GM23338 (cell line): Measurements from ENCODE around the gene C11orf21. TPM values are rescaled to one million over a fixed set of nuclear protein-coding genes. Genes with fewer than 3 reads are reported as not detected.

Source experiments
- ATAC-seq: fragments of 200-7000 bp; cut with Tn5 transposase; 3 replicates; pipeline ENCODE4 v1.9.1; 2020
- DNase-seq: peaks from one replicate; pipeline ENCODE4 v3.0.0-alpha.2; 2015; ENCODE audit warnings: low spot score
- H2AFZ ChIP-seq: fragments of 200-600 bp; sonication (generic); 2 replicates; pipeline ENCODE4 v1.8.0; 2016; ENCODE audit warnings: antibody characterized with exemption, mild to moderate bottlenecking, moderate library complexity
- H3F3A ChIP-seq: fragments of 200-600 bp; sonication (generic); replicated peaks from 2 replicates; pipeline ENCODE4 v1.8.0; 2017; ENCODE audit warnings: antibody characterized with exemption, mixed run types, low read depth
- H3K27ac ChIP-seq: fragments of 200-600 bp; sonication (generic); 2 replicates; pipeline ENCODE4 v1.6.1; 2016; ENCODE audit warnings: low read depth
- H3K27me3 ChIP-seq: fragments of 200-600 bp; sonication (generic); 2 replicates; pipeline ENCODE4 v1.8.0; 2016; ENCODE audit warnings: mild to moderate bottlenecking, mixed run types, moderate library complexity; ENCODE audit not compliant: insufficient read depth
- H3K36me3 ChIP-seq: fragments of 200-600 bp; sonication (generic); 2 replicates; pipeline ENCODE4 v1.8.0; 2016; ENCODE audit warnings: mild to moderate bottlenecking; ENCODE audit not compliant: insufficient read depth
- H3K4me1 ChIP-seq: fragments of 200-600 bp; sonication (generic); 2 replicates; pipeline ENCODE4 v1.8.0; 2016; ENCODE audit warnings: mild to moderate bottlenecking, moderate library complexity; ENCODE audit not compliant: insufficient read depth
- H3K4me2 ChIP-seq: fragments of 200-600 bp; sonication (generic); 2 replicates; pipeline ENCODE4 v1.7.1; 2017; ENCODE audit warnings: mixed run types
- H3K4me3 ChIP-seq: fragments of 200-600 bp; sonication (generic); 2 replicates; pipeline ENCODE4 v1.6.1; 2016; ENCODE audit warnings: mixed run types
- H3K79me2 ChIP-seq: fragments of 200-600 bp; sonication (generic); replicated peaks from 2 replicates; pipeline ENCODE4 v1.8.0; 2017; ENCODE audit warnings: mild to moderate bottlenecking; ENCODE audit not compliant: insufficient read depth
- H3K9me2 ChIP-seq: fragments of 200-600 bp; sonication (generic); 2 replicates; pipeline ENCODE4 v1.8.0; 2017; ENCODE audit not compliant: insufficient read depth
- H4K20me1 ChIP-seq: fragments of 200-600 bp; sonication (generic); replicated peaks from 2 replicates; pipeline ENCODE4 v1.8.0; 2017; ENCODE audit warnings: mild to moderate bottlenecking; ENCODE audit not compliant: insufficient read depth
- H3K27ac Mint-ChIP-seq: 2 replicates; pipeline ENCODE4 v1.8.0; 2020; ENCODE audit warnings: inconsistent platforms, mild to moderate bottlenecking, moderate library complexity, mixed read lengths
- H3K27me3 Mint-ChIP-seq: 3 replicates; pipeline ENCODE4 v1.8.0; 2022; ENCODE audit warnings: low read depth, mild to moderate bottlenecking, moderate library complexity, mixed read lengths, inconsistent platforms; ENCODE audit not compliant: insufficient read depth, poor library complexity
- H3K36me3 Mint-ChIP-seq: 3 replicates; pipeline ENCODE4 v1.8.0; 2021; ENCODE audit warnings: low read depth, mild to moderate bottlenecking, inconsistent platforms, moderate library complexity, mixed read lengths
- H3K4me1 Mint-ChIP-seq: 3 replicates; pipeline ENCODE4 v1.8.0; 2020; ENCODE audit warnings: mild to moderate bottlenecking, inconsistent platforms, mixed read lengths
- H3K4me3 Mint-ChIP-seq: 3 replicates; pipeline ENCODE4 v1.8.0; 2021; ENCODE audit warnings: moderate library complexity, mild to moderate bottlenecking, inconsistent platforms, mixed read lengths
- H3K9me3 Mint-ChIP-seq: 3 replicates; pipeline ENCODE4 v1.8.0; 2020; ENCODE audit warnings: moderate library complexity, mild to moderate bottlenecking, inconsistent platforms, mixed read lengths
- CREB1 ChIP-seq: fragments of 250-450 bp; sonication (Bioruptor Pico); IDR thresholded peaks from 2 replicates; pipeline ENCODE4 v1.5.0; 2020; ENCODE audit warnings: low read depth, mild to moderate bottlenecking, moderate library complexity
- CTCF ChIP-seq, 2 experiments: fragments of 200-600 bp in 1 of 2; sonication (generic) in 1 of 2; conservative IDR thresholded peaks; 2 replicates each; pipeline versions ENCODE4 v1.5.1 to v1.6.1; 2016 to 2017; ENCODE audit warnings: antibody characterized with exemption in 2 of 2, low read depth in 2 of 2, mild to moderate bottlenecking in 2 of 2, moderate library complexity in 1 of 2
- ETS1 ChIP-seq: IDR thresholded peaks from 2 replicates; pipeline ENCODE4 v1.6.1; 2016; ENCODE audit warnings: antibody characterized with exemption
- EZH2 ChIP-seq: fragments of 200-600 bp; sonication (generic); IDR thresholded peaks from one replicate; pipeline ENCODE4 v1.8.0; 2017; ENCODE audit warnings: antibody characterized with exemption, mild to moderate bottlenecking, low read depth; ENCODE audit not compliant: unreplicated experiment
- EZH2phosphoT487 ChIP-seq: fragments of 200-600 bp; sonication (generic); IDR thresholded peaks from one replicate; pipeline ENCODE4 v1.8.1; 2018; ENCODE audit warnings: antibody characterized with exemption; ENCODE audit not compliant: unreplicated experiment
- JUNB ChIP-seq: IDR thresholded peaks from one replicate; pipeline ENCODE4 v1.6.1; 2016; ENCODE audit warnings: antibody characterized with exemption; ENCODE audit not compliant: unreplicated experiment
- NANOG ChIP-seq: IDR thresholded peaks from 2 replicates; pipeline ENCODE4 v1.6.1; 2016; ENCODE audit warnings: antibody characterized with exemption, borderline replicate concordance
- POLR2AphosphoS5 ChIP-seq: IDR thresholded peaks from 2 replicates; pipeline ENCODE4 v1.6.1; 2016; ENCODE audit warnings: antibody characterized with exemption, low read depth
- REST ChIP-seq: IDR thresholded peaks from one replicate; pipeline ENCODE4 v1.6.1; 2018; ENCODE audit warnings: antibody characterized with exemption; ENCODE audit not compliant: unreplicated experiment
- STAT1 ChIP-seq: IDR thresholded peaks from one replicate; pipeline ENCODE4 v1.6.1; 2016; ENCODE audit warnings: antibody characterized with exemption; ENCODE audit not compliant: unreplicated experiment
- ZNF114 ChIP-seq: fragments of 250-450 bp; sonication (Bioruptor Pico); IDR thresholded peaks from 2 replicates; pipeline ENCODE4 v1.5.0; 2020; ENCODE audit warnings: mild to moderate bottlenecking, moderate library complexity
- ZNF331 ChIP-seq: fragments of 250-450 bp; sonication (Bioruptor Pico); IDR thresholded peaks from 2 replicates; pipeline ENCODE4 v1.5.0; 2020; ENCODE audit warnings: low read depth, mild to moderate bottlenecking, moderate library complexity
- ZNF462 ChIP-seq: fragments of 250-450 bp; sonication (Bioruptor Pico); IDR thresholded peaks from 2 replicates; pipeline ENCODE4 v1.5.0; 2020; ENCODE audit warnings: mild to moderate bottlenecking, moderate library complexity
- polyA plus RNA-seq: library from polyadenylated mRNA; unstranded; fragments of >200 nt; fragmentation: Nextera tagmentation; extraction: Ambion mirVana; gene quantifications from 2 replicates; pipeline ENCODE4 v1.2.1, GENCODE V29; 2016
- total RNA-seq: library from RNA; depleted of rRNA; stranded (reverse); fragments of >200 nt; shearing (Covaris generic); gene quantifications from 2 replicates; pipeline ENCODE4 v1.2.3, GENCODE V29; 2014

Gene C11orf21
- total and polyA plus RNA-seq, 2 experiments from 2014 or later = not detected

GRCh38 chr11:2299773-2300172 lies 1.9 kb downstream of the C11orf21 start:
- H3F3A ChIP-seq = no peaks in the 10 kb centered on the region

More at GRCh38 chr11:2299773-2300172, 1.9 kb downstream of the C11orf21 start:
- H3K4me3 Mint-ChIP-seq = no peak overlapping the region
- no peak overlapping the region for H3K4me3 ChIP-seq
- H3K4me1 Mint-ChIP-seq = no peaks in the 10 kb centered on the region
- H3K27me3 Mint-ChIP-seq = peaks cover 6% of the 10 kb centered on the region
- DNase-seq = no peak
- H3K4me1 ChIP-seq = no peaks in the 10 kb centered on the region
- no peak overlapping the region for H3K4me2 ChIP-seq
- H2AFZ ChIP-seq = no peak overlapping the region
- no peaks in the 10 kb centered on the region for H3K36me3 ChIP-seq
- H3K27me3 ChIP-seq = no peaks in the 10 kb centered on the region
- H3K27ac ChIP-seq = no peak overlapping the region
- no peaks in the 10 kb centered on the region for H4K20me1 ChIP-seq
- no peaks in the 10 kb centered on the region for H3K79me2 ChIP-seq
- no peaks in the 10 kb centered on the region for H3K36me3 Mint-ChIP-seq
- no peak for ATAC-seq
- H3K9me2 ChIP-seq = no peaks in the 10 kb centered on the region
- TF ChIP-seq EZH2 (no peak), ZNF331 (CRISPR knock-in tag) (no peak), JUNB (no peak), NANOG (no peak), ZNF114 (CRISPR knock-in tag) (no peak), POLR2AphosphoS5 (no peak), ZNF462 (CRISPR knock-in tag) (no peak), CREB1 (CRISPR knock-in tag) (no peak), REST (no peak), EZH2phosphoT487 (no peak), STAT1 (no peak), CTCF (conservative IDR thresholded peaks at IDR 0.05; ENCODE audit: low read depth in 2 of 2) (no peak), ETS1 (no peak)
- no peaks in the 10 kb centered on the region for H3K9me3 Mint-ChIP-seq
- H3K27ac Mint-ChIP-seq = no peak overlapping the region
